GM21447 (cell line): Measurements from ENCODE around the gene EPHA2.
"Not testable (repeated sequence)": the region's sequence is repeated elsewhere in the genome, so short reads cannot be mapped to it uniquely, and the experiment has no call there.

Experiments used
- ATAC-seq: cut with Tn5 transposase; IDR thresholded peaks from one replicate; pipeline ENCODE4 v1.9.1; 2021; ENCODE audit not compliant: unreplicated experiment

The EPHA2 gene

DNA sequence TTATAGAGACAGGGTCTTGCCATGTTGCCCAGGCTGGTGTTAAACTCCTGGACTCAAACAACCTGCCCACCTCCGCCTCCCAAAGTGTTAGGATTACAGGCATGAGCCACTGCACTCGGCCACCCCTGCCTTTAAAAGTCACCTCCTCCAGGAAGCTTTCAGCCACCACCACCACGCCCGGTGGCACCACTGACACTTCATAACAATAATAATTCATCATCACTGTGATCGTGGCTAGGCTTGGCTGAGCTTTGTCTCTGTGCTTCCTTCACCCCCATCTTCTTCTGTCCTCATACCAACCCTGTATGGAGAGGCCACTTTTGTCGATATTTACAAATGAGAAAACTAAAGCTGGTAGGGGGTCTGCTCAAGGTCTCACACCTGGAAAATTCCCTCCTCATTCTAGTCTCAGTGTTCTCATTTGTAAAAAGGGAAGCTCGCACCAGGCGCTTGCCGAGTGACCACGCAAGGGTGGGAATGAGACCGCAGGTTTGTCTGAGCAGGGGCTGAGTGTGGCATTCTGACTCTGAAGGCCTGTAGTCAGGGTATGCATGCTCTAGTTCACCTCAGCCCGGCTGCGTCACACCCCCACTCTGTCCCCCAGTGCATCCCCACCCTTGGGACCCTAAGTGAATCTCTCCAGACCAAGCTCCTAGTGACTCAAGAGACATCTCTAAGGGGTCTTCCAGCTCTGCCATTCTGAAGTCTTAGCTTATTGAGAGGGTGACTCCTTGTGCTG lies 12.9 kb upstream of the EPHA2 start:
- no peak for ATAC-seq

DNA sequence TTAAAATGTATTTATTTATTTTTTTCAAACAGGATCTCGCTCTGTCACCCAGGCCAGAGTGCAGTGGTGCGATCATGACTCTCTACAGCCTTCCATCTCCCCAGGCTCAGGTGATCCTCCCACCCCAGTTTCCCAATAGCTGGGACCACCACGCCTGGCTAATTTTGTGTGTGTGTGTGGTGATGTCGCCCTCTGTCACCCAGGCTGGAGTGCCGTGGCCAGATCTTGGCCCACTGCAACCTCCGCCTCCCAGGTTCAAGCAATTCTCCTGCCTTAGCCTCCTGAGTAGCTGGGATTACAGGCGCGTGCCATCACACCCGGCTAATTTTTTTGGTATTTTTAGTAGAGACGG lies 12.3 kb upstream of the EPHA2 start:
- ATAC-seq = not testable (repeated sequence)

DNA sequence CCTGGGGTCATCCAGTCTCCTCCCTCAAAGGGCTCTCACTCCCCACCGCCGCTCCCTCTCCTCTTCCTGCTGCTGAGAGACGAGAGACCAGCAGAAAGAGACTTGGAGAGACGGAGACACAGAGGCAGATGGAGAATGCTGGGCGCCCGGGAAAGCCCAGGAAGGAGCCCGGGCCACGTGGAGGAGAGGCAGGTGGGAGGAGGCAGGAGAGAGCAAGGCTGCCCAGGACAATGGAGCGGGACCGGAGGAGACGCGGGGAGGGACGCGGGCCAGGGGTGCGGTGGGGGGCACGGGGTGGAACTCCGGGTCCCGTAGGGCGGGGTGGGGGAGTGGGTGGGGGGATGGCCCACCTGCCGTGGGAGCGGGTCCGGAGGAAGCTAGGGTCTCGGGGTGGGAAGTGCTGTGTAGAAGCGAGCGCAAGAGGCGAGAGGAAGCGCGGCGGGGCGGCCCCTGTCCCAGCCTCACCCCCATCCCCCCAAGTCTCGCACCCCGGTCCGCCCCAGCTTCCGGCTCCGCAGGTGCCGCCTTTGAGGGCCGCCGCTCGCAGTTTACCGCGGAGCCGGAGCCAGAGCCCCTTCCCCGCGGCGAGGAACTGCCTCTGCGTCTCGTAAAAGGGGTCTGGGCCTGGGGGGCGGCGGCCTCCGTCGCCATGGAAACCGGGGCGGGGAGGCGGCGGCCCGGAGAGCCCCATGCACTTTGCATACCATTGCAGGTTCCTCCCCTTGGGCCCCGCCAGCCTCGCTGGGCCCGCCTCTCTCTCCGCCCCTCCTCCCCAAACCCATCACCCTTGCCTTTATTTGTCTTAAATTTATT lies 11.7 kb upstream of the EPHA2 start:
- ATAC-seq = peak; percentile 65

DNA sequence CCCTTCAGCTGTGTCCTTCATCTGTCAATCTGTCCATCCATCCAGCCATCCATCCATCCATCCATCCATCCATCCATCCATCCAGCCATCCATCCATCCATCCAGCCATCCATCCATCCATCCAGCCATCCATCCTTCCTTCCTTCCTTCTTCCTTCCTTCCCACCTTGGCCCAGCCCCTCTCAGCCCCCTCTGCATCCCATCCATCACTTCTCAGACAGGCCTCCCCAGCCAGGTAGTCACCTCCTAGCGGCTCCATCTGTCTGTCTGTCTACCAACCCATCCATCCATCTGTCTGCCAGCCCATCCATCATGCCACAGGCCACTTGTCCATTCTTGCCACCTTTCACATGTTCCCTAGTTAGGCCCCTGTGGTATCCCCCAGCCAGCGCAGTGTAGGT lies 10.2 kb upstream of the EPHA2 start:
- ATAC-seq = no peak

DNA sequence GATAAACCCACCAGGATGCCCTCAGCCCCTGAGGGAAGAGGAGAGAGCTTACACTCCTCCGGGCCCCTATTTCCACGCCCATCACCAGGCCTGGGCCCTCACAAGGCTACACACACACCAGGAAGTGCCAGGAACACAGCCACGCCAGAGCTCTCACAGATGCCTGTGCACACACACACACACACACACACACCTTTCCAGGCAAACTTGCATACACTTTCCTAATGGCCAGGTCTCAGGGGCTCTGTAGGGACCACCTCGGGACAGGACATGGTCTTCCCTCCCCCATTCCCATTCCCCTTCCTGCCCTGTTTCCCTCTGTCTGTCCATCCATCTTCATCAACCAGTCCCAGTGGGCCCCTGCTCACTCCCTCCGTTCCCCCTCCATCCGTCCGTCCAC lies 9.7 kb upstream of the EPHA2 start:
- ATAC-seq = no peak

DNA sequence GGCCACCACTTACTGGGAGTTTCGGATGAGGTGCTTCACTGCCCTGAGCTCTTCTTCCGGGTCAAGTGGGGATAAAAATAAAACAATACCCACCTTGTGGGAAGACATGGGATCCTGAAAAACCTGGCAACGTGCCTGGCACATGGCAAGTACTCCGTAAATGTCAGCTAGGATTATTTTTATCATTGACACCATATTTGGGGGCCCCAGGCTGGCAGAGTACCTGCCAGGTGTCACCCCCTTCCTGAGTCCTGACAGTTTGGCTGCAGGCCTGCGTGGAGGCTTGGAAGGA lies 9.2 kb upstream of the EPHA2 start:
- no peak for ATAC-seq

DNA sequence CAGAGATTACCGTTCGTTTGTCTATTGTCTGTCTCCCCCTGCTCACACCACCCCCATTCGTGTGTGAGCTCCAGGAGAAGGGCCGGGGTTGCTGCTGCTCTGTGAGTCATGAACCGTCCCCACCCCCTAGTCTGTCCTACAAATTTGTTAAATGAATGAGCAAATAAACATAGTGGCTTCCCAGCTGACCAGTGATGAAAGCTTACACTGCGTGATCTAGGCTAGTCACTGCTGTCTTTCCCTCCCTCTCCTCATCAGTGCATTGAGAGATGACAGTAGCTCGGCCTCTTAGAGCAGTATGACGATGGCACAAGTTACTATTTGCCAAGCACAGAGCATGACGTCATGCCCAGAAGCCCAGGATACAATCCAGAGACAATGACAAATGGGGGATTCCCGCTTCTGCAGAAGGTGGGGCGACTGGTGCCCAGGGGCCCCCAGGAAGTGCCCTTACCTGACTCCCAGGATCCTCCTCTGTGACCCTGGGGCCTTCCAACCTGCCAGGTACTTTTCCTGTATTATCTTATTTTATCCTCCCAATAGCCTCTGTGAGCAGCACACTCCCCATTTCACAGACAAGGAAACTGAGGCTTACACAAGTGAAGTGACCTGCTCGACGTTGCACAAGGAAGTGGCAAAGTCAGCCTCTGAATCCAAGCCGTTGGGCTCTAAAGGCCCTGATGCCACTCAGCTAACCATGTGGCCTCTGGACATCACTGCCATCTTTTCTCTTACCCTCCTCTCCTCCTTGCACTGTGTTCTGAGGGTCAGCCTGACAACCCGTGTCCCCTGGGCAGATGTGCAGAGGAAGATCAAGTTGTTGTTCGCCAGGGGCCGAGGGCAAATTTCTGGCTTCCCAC lies 8.6 kb upstream of the EPHA2 start:
- no peak for ATAC-seq

DNA sequence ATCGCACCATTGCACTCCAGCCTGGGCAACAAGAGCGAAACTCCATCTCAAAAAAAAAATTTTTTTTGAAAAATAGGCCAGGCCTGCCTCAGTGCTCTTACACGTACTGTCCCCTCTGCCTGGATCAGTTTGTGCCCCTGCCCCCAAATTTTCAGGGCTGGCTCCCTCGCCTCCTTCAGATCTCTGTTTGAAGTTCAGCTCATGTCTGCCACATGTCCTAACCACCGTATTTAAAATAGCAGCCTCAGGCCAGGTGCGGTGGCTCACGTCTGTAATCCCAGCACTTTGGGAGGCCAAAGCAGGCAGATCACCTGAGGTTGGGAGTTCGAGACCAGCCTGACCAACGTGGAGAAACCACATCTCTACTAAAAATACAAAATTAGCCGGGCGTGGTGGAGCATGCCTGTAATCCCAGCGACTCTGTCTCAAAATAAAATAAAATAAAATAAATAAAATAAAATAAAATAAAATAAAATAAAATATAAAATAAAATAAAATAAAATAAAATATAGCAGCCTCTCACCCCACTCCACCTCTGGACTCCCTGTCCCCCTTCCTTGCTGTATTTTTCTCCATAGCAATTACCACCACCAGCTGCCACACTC lies 7.8 kb upstream of the EPHA2 start:
- not testable (repeated sequence) for ATAC-seq

DNA sequence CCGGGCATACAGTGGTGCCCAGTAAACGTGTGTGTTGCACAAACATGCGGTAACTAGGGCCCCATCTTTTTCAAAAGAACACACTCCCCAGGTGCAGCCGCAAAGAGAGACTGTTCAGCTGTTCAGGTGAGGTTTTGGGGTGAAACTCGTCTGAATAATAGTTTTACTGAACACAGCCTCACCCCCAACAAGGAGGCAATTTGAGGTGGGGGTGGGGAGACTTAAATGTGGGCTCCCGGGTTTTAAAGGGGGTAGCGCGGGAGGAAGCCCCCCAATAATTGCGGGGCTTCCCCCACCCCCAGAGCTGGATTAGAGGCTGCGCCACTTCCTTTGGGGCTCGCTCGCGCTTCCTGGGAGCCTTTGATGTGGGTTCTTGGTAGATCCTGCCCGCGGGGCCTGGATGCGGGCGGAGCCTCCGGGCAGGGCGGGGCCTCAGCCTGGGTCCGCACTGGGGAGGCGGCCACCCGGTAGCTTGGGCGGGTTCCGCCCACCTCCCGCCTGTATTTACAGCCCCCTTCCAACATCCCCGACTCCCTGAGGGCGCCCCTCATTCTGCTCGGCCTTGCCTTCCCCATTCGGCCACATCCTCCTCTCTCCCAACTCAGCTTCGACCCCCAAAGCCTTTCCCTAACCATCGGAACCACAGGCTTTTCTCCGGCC lies 6.4 kb upstream of the EPHA2 start:
- ATAC-seq = no peak

DNA sequence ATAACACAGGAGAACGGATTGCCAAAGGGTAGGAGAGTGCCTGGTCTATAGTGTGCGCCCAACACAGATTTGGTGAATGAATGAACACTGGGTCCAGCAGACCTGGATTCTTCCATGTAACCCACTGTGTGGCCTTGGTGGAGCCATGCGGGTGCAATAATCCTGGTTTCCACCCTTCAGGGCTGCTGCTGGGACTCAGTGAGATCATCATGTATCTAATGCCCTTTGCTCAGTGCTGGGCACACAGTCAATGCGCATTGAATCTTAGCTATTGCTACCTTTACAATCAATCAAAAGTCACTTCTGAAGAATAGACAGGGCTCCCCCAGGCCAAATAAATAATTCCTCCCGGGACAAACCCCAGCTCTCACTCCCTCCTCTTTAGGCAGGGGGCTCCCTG lies 5.8 kb upstream of the EPHA2 start:
- no peak for ATAC-seq

DNA sequence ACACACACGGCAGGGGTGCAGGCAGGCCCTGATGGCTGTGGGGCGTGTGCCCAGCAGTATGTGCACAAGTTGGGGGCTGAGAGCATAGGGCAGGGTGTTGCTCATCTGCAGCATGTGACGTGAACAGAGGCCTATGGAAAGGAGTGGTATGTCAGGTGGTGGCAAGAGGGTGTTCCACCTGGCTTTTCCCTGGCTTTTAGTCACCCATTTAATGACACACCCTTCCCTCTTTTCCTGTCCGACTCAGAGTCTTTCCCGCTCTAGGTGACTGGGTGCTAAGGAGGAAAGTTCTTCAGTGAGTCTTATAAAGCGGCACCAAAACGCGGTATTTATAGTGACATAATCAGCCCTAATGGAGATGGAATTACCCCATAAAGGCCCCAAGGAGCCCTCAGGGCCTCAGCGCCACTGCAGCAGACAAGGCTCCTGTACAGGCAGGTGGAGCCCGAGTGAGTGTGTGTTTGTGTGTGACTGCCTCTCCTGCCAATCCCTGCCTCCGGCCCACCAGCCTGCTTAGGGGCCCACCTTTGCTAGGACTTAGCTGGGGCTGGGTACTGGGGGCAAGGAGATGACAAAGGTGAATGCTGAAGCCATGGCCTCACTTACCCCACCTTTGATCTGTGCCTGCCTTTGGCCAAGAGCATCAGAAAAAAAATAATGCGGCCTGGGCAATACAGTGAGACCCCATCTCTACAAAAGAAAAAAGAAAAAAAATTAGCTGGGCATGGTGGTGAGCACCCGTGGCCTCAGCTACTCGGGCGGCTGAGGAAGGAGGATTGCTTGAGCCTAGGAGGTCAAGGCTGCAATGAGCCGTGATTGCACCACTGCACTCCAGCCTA lies 3.3 kb upstream of the EPHA2 start:
- ATAC-seq = no peak

DNA sequence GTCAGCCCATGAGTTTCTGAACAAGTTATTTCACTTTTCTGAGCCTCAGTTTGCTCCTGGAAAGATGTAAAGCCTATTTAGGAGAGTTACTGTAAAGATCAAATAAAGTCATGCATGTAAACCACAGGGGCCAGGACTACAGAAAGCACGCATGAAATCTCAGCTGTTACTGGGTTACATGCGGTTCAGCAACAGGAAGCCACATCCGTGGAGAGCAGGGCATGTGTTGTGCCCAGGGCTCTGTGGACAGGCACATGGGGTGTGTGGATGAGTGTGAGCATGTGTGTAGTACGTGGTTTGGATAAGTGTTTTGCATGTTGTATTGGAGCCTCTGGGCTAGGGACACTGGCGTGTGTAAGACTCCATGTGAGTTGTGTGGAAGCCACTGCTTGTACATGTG lies 2.2 kb upstream of the EPHA2 start:
- ATAC-seq = no peak

DNA sequence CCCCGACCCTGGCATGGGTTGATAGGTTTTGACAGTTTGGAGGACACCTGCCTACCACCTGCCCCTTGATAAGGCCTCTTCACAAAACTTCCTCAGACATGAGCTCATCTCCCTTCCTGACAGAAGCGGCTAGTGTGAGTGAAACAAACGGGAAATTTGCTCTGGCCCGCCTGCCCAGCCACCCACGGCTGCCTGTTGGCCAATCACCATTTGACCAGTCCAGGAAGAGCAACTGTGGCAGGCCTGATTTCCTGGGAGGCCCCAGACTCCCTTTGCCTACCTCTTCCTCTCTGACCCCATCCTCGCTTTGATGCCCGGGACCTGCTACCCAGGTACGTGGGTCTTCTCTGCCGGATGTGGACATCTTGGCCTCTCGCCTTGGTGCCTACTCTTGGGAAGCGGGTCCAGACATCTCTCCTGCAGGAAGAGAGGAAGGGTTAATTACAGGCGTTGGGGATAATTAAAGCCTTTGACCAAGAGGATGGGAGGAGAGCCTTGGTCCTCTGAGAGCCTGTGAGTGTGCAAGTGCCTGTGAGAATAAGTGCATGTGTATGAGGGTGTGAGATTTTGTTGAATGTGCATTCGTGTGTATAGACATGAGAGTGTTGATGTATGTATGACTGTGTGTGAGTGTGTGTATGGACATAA lies 1.1 kb upstream of the EPHA2 start:
- ATAC-seq = no peak

DNA sequence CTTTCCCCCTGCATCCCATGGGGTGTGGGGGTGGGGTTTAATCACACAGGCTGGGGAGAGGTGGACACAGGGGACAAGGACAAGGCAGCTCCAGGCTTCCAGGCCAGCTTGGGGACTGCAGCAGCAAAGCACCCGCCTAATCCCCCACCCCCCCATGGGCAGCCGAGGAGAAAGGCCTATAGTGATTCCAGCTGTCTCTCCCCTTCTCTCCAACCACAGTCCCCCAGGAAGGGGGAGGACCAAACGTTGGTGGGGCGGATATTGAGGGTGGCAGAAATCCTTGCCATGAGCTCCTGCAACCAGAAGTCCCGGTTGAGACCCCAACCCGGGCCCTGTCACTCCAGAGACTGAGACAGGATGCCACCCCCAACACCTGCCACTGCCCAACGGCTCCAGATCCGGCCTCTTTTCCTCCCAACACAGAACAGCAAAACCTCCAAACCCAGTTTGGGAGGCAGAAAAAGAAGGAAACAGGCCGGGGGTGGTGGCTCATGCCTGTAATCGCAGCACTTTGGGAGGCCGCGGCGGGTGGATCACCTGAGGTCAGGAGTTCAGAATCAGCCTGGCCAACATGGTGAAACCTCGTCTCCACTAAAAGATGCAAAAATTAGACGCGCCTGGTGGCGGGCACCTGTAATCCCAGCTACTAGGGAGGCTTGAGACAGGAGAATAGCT lies 1.7 kb downstream of the EPHA2 start:
- ATAC-seq = no peak

DNA sequence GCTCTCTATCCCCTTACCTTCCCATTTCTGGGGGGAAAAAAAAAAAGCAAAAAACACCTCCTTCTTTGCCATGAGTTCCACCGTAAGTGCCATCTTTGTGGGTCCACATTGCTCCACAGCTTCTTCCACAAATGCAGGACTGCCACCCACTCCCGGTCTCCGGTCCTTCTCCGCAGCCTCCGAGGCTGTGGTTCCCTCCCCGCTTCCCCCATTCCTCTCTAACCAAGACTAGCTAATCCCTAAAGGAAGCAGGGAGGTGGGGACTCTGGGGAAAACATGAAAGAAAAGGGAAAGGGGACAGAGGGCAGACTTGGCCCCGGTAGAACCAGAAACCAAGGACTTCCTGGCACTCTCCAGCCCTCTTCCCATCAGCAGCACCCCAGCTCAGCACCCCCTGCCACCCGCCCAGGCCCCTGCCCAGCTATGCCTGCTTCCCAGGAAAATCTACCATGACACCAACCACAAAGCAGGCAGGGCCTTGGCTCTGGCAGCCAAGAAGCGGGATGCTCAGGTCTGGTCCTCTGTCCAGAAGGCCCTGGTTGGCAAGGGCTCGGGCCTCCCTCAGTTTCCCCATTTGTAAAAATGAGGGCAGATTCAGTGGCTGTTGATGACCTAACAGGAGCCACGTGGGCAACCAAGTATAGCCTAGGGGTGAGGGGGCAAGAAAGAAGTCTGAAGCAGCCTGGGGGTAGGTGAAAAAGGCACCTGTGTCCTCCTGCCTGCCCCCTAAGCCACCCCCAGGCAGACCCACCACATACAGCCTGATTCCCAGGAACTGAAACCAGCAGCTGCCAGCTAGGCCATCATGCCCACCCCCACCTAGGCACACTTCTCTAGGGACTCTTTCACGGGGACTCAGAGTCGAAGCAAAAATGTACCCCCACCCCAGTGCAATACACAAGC lies 2.5 kb downstream of the EPHA2 start:
- no peak for ATAC-seq

DNA sequence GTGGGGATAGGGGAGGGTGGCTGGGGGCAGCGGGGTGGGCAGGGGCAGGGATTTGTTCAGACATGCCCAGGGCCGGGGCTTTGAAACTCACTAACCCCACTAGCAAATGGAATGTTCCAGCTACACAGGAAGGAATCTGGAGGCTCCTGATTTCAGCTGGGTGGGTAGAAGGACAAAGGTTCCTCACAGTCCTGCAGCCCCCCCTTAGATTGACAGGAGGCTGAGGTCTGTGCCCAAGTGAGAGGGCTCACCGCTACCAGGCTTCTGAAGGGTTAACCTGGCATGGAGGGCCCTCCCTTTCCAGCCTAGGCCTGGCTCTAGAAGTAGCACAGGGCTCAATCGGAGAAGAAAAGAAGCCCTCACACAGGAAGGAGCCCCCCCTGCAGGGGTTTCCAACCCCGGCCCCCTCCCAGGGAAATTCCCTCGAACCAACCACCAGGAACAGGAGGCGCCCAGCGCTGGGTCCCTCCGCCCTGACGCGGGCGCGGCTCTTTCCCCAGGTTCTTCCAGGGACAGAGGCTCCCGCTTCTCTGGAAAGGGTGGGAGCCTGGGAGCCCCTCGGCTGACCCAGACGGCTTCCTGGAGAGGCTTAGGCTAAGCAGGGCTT lies 3.3 kb downstream of the EPHA2 start:
- ATAC-seq = no peak

DNA sequence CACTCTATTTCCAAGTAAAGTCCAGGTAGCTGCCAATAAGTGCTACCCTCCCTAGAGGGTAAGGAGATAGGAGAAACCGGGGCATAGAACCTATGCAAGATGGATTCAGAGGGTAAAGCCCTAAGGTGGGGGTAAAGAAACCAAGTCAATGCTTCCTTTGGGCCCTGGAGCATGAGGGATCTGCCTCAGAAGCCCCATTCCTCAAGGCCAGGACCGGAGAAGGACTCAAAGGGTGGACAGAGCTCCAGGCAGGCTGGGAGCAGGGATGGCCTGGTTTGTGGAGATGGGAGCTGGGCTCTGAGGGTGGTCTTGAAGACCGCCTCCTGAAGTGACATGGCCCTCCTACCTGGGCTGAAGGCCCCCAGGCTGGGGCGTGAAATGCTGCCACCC lies 3.9 kb downstream of the EPHA2 start:
- no peak for ATAC-seq
